ENCODE measurements around the gene IL23R.

GRCh38 chr1:67191668-67192520 is 25.6 kb downstream of the IL23R start:
- TF ChIP-seq CTCF (IDR thresholded peaks at IDR 0.05) (no peak), POLR2A (IDR thresholded peaks at IDR 0.05) (no peak), POLR2AphosphoS5 (IDR thresholded peaks at IDR 0.05) (no peak)

All from breast epithelium (tissue), 3 donors.